ENCODE results near the gene MRPL50.

DNA sequence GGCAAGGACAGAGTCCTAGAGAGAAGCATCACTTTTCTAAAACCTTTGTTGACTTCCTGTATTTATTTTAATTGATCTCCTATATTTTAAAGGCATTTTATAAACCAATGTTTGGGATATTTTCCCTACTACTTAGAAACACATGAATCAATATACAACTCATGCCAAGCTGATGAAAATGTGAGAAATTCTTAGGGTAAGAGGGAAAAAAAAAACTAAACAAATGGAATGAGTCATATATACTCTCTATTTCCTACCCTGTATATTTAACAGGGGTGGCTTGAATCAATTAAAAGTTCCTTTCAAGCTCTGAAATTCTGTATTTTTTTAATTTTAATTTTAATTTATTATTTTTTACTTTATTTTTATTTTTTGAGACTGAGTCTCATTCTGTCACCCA, 33.2 kb downstream of the MRPL50 start:
- no peak for TF ChIP-seq POLR2A (IDR thresholded peaks at IDR 0.05)
- TF ChIP-seq, protein P1, sequence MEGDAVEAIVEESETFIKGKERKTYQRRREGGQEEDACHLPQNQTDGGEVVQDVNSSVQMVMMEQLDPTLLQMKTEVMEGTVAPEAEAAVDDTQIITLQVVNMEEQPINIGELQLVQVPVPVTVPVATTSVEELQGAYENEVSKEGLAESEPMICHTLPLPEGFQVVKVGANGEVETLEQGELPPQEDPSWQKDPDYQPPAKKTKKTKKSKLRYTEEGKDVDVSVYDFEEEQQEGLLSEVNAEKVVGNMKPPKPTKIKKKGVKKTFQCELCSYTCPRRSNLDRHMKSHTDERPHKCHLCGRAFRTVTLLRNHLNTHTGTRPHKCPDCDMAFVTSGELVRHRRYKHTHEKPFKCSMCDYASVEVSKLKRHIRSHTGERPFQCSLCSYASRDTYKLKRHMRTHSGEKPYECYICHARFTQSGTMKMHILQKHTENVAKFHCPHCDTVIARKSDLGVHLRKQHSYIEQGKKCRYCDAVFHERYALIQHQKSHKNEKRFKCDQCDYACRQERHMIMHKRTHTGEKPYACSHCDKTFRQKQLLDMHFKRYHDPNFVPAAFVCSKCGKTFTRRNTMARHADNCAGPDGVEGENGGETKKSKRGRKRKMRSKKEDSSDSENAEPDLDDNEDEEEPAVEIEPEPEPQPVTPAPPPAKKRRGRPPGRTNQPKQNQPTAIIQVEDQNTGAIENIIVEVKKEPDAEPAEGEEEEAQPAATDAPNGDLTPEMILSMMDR (IDR thresholded peaks at IDR 0.05): no peak

All from uterus (tissue), 2 donors.